ENCODE measurements around the gene UGGT2.
"Not testable (repeated sequence)": the region's sequence is repeated elsewhere in the genome, so short reads cannot be mapped to it uniquely, and the experiment has no call there.

Gene UGGT2, protein sequence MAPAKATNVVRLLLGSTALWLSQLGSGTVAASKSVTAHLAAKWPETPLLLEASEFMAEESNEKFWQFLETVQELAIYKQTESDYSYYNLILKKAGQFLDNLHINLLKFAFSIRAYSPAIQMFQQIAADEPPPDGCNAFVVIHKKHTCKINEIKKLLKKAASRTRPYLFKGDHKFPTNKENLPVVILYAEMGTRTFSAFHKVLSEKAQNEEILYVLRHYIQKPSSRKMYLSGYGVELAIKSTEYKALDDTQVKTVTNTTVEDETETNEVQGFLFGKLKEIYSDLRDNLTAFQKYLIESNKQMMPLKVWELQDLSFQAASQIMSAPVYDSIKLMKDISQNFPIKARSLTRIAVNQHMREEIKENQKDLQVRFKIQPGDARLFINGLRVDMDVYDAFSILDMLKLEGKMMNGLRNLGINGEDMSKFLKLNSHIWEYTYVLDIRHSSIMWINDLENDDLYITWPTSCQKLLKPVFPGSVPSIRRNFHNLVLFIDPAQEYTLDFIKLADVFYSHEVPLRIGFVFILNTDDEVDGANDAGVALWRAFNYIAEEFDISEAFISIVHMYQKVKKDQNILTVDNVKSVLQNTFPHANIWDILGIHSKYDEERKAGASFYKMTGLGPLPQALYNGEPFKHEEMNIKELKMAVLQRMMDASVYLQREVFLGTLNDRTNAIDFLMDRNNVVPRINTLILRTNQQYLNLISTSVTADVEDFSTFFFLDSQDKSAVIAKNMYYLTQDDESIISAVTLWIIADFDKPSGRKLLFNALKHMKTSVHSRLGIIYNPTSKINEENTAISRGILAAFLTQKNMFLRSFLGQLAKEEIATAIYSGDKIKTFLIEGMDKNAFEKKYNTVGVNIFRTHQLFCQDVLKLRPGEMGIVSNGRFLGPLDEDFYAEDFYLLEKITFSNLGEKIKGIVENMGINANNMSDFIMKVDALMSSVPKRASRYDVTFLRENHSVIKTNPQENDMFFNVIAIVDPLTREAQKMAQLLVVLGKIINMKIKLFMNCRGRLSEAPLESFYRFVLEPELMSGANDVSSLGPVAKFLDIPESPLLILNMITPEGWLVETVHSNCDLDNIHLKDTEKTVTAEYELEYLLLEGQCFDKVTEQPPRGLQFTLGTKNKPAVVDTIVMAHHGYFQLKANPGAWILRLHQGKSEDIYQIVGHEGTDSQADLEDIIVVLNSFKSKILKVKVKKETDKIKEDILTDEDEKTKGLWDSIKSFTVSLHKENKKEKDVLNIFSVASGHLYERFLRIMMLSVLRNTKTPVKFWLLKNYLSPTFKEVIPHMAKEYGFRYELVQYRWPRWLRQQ (N-terminal part only)

DNA sequence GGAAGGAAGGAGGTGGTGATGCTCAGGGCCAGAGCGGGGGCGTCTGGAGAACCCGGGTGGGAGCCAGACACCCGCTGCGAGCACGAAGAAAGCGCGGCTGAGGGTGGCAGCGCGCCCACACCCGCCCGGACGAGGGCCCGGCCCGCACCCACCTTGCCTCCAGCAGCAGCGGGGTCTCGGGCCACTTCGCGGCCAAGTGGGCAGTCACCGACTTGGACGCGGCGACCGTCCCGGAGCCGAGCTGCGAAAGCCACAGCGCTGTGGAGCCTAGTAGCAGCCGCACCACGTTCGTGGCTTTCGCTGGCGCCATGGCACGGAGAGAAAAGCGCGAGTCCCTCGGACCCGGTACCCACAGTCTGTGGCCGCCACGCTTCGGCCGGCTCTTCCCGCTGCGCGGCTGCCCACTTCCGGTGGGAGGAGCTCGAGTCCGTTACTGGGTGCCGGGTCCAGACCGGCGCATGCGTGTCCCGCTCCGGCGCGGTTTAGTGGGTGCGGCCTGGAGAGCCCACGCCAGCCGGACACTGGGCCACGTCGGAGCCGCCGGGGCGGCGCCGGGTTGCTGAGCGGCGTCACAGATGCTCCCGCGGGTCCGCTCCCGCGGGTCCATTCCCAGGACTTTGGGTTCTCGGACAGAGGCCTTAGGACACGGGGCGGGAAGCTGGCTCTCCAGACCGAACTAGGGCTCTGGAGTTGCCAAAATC, at the start of gene UGGT2:
UGGT2 (minus strand) TSS at position 399 of the 701 bp plus-strand sequence; CDS start at position 310, 89 bp downstream.
- peak; percentile 52 for DNase-seq (ENCODE audit: low read depth)

DNA sequence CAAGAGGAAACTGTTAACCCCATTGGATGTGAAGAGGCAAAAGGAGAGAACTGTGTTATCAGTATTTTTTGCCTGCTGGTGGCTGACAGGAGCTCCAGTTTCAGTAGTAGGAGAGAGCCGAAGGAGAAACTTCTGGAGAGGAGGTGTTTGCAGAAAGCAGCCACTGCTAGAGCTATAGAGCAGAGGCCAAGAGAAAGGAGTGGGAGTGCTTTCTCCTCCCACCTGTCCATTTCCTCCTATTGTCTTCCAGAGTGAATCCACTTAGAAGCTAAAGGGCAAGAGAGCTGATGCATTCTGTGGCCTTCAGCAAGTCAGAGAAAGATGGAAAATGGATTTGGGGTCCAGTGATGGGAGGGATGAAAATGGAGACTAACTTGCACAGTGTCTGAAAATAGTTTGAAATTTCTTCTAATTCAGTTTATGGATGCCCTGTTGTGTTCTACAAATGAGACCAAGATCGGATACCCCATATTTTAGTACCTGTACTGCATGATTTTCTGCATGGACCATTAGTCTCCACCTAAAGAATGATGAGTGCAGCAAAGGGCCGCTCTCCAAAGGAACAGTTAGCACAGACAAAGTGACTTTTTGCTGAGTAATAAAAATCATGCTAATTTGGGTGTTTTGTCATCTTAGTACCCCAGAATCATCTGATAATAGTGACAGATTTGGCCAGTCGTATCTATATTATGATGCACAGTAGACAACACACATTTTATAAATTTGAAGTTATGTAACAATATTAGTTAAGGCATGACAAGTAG, 47.4 kb upstream of the UGGT2 start:
- no peak for DNase-seq (ENCODE audit: low read depth)

DNA sequence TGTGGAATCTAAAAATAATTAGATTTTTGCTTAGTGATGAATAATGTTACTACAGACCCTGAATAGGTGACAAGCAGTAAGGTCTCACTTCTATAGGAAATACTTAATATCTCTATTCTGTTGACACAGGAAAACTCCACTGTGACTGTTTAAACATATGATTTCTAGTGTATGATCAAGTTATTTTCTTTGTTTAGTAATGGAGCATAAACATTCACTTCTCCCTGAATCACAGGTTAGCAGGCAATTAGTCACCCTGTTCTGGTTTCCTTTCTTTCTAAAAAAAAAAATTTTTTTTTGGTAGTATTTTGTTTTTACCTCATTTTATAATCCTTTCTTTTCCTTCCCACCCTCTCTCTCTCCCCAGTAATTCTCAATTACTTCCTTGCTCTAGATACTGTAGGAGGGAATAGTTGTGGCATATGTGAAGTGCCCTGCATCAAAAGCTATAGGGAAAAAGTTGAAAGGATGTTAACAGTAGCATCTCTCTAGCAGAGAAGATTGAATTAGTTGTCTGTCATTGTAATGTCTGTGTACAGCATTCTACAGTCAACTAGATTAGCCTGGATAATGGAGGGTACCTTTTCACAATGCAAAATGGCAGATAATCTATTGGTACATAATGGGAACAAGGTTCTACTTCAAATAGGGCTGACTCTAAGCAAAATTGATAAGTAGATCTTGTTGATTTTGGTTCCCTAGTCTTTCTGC, 40.2 kb upstream of the UGGT2 start:
- DNase-seq (ENCODE audit: low read depth), result no peak

DNA sequence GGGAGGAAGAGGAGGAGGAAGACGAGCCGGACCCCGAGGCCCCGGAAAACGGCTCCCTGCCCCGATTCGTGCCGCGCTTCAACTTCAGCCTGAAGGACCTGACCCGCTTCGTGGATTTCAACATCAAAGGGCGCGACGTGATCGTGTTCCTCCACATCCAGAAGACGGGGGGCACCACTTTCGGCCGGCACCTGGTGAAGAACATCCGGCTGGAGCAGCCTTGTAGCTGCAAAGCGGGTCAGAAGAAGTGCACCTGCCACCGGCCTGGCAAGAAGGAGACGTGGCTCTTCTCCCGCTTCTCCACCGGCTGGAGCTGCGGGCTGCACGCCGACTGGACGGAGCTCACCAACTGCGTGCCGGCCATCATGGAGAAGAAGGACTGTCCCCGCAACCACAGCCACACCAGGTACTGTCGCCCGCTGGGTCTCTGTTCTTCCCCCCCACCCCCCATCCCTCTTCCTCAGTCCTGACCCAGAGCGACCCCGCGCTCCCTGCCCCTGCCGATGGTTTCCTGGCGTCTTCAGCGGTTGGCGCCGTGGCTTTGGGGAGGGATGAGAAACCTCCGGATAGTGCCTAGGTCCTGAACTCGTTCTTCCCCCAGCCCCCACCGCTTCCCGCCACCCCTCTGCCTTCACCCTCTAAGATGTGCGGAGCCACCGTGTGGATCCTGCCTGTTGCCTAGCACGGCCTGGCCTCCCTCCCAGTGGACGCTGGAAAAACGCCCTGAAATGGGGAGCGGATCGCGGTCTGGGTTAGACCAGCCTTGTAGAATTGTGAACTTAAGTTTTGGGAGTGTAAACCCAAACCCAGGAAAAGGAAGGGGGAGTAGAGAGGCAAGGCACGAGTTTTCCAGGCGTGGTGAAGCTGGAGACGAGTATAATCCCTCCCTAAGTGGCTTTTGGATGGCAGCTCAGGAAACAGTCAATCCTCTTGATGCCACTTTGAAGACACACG, 38.2 kb upstream of the UGGT2 start:
- no peak for DNase-seq (ENCODE audit: low read depth)

DNA sequence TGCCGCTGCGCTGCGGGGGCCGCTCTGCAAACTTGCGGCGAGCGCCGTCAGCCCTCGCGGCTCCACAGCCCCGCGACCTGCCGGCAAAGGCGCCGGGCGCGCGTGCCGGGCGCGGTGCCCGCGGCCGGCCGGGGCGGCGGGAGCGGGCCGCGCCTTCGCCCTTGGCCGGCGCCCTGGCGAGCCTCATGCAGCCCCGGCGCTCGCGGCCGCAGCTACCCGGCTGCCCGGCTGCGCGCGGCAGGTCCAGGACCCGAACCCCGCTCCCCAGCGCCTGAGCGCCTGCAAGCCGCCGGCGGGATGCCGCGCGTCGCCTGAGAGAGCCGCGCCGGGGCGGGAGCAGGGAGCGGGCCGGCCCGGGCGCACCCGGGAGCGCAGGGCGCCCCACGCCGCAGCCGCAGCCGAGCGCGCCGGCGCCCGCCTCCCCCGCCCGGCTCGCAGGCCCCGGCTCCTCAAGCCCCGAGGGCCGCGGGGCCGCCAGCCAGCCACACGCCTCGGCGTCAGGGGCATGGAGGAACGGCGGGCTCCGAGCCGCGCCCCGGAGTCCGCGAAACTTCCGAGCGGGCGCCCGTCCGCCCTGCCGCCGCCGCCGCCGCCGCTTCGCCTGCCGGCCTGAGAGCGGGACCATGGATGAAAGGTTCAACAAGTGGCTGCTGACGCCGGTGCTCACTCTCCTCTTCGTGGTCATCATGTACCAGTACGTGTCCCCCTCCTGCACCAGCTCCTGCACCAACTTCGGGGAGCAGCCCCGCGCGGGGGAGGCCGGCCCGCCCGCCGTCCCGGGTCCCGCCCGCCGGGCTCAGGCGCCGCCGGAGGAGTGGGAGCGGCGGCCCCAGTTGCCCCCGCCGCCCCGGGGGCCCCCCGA, 37.3 kb upstream of the UGGT2 start:
- DNase-seq (ENCODE audit: low read depth), result no peak

DNA sequence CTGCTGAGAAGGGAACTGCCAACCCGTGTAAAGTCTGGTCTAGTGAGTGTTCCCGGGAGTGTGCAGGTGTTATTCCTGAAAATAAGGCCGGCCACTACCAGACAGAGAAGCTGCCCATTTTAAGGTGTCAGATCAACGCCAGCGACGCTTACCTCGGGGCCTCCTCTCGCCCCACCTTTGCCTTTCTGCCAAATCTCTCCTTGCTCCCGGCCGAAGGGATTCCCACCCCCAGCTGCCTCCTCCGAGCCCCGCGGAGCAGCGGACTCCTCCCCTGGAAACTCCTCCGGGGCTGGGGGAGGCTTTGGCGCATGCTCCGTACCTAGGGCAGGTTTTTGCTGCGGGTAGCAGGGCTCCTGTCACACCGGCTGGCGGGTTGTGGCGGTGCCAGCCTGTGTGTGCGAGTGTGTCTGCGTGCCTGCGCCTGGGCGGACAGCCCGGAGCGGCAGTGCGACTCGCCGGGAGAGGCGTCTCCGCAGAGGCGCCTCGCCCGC, 36.6 kb upstream of the UGGT2 start, which contains the start of gene HS6ST3:
HS6ST3 (plus strand) TSS at position 359 of the 491 bp plus-strand sequence.
- no peak for DNase-seq (ENCODE audit: low read depth)

DNA sequence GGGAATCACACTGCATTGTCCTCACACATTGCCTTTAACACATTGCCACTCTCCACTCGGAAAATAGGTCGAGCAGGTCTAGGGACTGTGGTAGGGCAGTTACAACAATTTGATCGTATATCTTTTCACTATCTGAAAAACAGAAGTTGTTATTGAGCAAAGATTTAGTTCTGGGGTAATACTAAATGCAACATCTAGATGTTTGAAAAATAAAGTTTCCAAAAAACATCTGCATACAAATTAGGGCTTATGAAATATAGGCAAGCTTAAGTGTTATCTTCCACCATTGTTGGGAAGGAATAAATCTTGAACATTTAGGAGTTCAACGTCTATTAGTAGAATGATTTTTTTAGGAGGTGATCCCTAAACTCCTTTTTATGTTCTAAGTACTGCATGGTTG, 35.9 kb upstream of the UGGT2 start:
- DNase-seq (ENCODE audit: low read depth), result no peak

DNA sequence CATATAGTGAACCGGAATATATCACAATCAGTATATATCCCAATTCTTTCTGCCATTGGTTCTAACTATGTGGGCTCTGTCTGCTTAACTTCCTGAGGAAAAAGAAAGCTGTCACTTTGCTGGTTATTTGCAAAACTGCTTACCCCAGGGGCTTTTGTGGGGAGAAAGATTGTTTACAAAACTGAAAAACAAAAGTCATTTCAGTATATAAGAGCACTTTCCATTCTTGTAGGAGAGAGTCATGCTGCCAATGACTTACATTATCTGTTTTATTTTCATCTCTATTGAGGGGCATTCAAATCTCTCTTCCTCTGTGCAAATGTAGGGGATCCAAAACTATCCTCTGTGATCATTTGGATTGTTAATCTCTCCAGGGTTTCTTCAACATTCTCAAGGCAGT, 33.5 kb upstream of the UGGT2 start:
- no peak for DNase-seq (ENCODE audit: low read depth)

DNA sequence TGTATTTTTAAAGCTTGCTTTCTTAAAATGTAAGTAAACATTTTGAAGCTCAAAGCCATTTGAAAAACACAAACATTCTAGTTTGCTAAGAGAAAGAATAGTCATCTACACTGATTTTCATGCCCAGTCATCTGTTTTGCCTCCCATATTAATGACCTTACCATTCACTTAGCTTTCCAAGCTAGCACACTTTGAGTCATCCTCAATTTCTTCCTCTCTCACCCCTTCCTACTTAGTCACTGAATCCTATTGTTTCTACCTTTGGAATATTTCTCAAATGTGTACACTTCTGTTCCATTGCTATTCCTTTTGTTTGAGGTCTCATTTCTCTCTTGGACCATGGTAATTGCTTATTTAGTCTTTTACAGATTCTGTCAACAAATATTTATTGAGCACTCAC, 29.4 kb upstream of the UGGT2 start:
- no peak for DNase-seq (ENCODE audit: low read depth)

DNA sequence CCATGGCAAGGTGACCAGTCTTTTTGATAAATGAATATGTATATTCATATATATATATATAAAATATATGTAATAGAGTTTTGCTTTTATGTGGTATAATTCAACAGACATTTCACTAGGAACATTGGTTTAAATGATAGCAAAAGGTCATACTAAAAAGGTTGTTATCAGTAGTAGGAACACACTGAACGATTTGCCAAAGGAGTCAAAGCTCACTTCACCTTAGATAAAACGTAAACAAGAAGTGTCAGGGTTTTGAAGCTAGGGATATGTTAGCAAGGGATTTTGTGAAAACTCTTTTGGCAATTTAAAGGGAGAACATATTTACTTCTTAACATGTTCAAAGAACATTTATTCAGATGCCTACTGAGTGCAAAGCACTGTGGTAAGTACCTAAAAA, 28.7 kb upstream of the UGGT2 start:
- no peak for DNase-seq (ENCODE audit: low read depth)

DNA sequence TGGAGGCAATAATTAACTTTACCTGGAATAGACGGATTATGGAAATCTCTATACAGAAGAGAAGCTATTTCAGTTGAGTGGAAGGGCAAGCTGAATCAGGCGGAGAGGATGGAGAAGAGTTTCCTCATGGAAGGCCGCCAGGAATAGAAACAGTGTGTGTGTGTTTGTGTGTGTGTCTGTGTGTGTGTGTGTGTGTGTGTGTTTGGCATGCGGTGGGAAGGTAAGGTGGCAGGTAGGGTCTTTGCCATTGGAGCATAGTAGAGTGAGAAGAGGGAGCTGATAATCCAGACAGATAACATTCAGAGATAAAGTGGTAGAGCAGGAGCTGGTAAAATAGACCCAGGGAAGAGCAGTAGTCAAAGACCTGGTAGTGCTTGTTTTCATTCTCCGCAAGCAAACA, 27.5 kb upstream of the UGGT2 start:
- no peak for DNase-seq (ENCODE audit: low read depth)

DNA sequence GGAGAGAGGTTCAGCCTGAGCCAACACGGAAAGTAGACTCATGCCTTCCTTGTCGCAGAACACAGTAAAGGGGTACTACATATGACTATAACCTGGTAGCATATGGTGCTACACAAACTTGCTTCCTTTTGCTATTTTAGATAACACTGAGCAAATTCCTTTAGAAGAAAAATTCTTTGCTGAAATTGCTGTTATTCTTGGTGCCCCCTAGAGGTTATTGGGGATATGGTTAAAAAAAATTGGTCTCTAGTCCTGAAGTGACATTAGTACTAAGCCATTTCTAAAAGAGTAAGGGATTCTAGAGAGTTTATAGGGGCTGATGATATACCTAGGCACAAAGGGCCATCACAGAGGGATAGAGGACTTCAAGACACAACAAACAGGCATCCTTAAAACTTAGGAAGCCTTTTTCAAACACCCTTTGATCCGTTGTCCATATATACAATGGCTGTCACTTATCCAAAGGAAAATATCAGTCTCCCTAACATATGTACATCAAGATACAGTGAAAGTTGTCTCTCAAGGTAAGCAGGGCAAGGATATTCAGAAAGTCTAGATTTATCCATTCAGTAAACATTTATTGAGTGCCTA, 22.8 kb upstream of the UGGT2 start:
- DNase-seq (ENCODE audit: low read depth), result no peak

DNA sequence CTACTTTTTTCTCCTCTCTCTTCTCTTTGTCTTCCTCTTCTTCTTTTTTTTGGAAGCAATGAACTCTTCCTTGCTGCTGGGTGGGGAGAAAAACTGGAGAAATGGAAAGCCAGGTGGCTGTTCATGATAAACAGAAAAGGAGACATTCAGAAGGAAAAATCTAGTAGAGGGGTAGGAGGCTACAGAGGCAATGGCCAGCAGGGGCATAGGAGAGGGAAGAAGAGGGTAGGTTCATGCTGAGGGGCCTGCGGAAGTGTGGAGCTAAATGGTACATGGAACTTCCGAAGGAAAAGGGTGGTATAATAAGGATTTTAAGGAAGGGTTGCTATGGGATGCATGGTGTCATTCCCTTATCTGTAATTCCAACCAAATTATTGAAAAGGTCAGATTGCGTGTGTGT, 19.2 kb upstream of the UGGT2 start:
- no peak for DNase-seq (ENCODE audit: low read depth)

DNA sequence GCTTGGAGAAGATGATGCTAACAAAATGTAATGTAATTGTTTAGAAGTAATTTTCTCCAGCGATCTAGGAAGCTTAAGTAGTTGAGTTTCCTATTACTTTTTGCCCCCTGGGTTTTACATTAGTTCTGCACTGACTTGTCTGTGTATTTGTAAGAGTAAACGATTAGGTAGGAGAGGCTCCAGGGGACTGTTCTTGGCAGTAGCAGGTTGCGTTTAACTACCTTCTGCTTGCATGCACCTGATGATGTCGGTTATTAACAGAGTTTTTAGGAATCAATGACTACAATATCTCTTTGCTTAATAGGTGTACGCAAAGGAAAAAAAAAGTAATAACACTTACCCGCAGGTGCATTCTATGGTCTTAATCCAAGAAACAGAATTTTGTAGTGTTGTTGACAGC, 18.3 kb upstream of the UGGT2 start:
- DNase-seq (ENCODE audit: low read depth), result no peak

DNA sequence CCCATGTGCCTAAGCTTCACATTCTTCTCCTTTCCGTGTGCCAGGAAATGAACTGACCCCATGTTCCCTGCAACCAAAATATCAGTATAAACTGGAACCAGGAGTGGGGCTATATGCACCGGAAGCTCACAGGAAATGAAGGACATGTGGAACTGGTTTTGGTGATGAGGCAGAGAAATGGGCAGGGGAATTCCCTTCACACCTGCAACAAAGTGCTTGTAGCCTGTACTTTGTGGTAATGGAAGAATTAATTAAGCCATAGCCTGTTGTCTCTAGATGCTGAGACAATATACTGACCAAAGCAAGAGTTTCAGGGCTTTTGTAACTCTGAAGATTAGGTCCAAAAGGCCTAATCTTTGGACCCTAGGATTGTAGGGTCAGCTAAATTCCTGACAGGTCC, 15.5 kb upstream of the UGGT2 start:
- DNase-seq (ENCODE audit: low read depth), result no peak

DNA sequence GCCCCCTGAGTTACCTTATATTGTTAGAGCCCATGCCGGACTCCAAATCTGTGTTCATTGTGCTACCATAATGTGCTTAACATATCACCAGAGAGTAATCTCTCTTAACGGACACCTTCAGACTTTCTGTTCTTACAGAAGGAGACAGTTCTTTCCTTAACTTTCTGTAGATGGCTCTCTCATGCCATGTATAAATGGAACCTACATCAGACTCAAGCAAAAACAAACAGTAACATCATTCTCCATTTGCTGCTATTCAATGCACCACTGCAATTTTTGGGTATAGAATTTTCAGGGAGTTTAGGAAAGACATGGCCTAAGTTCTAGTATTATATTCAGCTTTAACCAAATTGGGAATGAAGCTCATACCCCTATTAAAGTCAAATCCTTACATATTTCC, 12.6 kb upstream of the UGGT2 start:
- no peak for DNase-seq (ENCODE audit: low read depth)

DNA sequence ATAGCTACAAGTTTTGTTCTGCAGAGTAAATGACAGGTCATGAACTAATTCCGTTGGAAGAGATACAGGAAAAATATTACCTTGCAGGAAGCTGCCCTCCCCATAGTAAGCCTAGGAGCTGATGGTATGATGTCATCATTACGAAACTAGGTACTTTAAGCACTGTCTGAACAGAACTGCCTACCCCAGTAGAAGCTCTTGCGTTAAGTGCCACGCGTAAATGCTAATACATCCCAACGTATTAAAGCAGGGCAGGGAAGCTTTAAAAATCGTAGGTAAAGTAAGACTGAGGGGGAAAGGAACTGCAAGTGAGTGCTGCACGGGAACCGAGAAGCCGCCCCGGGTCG, 572 bp downstream of the UGGT2 start:
- peak; percentile 11 for DNase-seq (ENCODE audit: low read depth)

DNA sequence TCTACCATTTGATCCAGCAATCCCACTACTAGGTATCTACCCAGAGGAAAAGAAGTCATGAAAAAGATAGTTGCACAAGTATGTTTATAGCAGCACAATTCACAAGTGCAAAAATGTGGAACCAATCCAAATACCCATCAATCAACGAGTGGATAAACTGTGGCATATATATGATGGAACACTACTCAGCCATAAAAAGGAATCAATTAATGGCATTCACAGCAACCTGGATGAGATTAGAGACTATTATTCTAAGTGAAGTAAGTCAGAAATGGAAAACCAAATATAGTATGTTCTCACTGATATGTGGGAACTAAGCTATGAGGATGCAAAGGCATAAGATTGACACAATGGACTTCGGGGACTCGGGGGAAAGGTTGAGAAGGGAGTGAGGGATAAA, 1.3 kb downstream of the UGGT2 start:
- not testable (repeated sequence) for DNase-seq (ENCODE audit: low read depth)
